ENCODE measurements around the gene ZNF529.

- TF ChIP-seq CTCF (IDR thresholded peaks at IDR 0.05) (no peak), POLR2A (IDR thresholded peaks at IDR 0.05) (no peak)
Observed at GRCh38 chr19:36547001-36547732, 25.9 kb downstream of the ZNF529 start.

Measured in body of pancreas (tissue), 4 donors.